Astrocyte of the hippocampus (primary cell): ENCODE results near the gene USP12.
"Not testable (repeated sequence)": the region's sequence is repeated elsewhere in the genome, so short reads cannot be mapped to it uniquely, and the experiment has no call there.

Source experiments
- DNase-seq: peaks from one replicate; pipeline ENCODE4 v3.0.0; 2011; ENCODE audit warnings: low read depth, low spot score

Gene USP12, protein sequence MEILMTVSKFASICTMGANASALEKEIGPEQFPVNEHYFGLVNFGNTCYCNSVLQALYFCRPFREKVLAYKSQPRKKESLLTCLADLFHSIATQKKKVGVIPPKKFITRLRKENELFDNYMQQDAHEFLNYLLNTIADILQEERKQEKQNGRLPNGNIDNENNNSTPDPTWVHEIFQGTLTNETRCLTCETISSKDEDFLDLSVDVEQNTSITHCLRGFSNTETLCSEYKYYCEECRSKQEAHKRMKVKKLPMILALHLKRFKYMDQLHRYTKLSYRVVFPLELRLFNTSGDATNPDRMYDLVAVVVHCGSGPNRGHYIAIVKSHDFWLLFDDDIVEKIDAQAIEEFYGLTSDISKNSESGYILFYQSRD

DNA sequence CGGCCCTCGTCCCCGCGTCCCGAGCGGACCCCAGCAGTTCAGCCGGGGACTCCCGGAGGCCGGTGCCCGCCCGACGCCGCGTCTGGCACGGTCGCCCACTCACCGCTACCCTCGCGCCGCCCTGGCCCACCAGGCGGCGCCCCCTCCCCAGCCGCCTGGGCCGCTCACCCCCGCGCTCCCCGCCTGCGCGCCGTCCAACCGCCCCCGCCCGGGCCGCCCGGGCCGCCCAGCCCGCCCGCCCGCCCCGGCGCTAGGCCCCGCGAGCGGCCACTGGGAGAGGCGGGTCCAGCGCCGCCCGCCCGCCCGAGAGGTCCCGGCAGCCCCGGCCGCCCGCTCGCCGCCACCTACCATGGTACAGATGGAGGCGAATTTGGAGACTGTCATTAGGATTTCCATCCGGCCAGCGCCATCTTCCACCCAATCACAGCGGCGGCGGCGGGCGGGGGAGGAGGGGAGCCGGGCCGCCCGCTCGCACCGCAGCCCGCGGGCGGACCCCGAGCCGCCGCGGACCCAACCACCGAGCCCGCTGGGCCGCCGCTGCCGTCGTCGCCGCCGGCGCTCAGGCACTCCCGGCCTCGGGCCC lies at the start of gene USP12:
Gene USP12 (minus strand): TSS at position 568 of the 583 bp plus-strand sequence. CDS start 172 bp downstream, at position 396.
- peak; percentile 80 for DNase-seq

- DNase-seq: no peak
These were observed 48.0 kb upstream of the USP12 start for GRCh38 chr13:27219611-27220010.

- not testable (repeated sequence) for DNase-seq
These were observed 47.2 kb upstream of the USP12 start for GRCh38 chr13:27218861-27219260.

DNA sequence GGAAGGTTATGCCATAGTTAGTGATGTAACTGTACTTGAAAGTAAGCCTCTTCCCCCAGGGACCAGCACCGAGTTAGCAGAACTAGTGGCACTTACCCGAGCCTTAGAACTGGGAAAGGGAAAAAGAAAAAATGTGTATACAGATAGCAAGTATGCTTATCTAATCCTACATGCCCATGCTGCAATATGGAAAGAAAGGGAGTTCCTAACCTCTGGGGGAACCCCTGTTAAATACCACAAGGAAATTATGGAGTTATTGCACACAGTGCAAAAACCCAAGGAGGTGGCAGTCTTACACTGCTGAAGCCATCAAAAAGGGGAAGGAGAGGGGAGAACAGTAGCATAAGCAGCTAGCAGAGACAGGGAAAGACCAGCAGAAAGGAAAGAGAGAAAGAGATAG lies 46.2 kb upstream of the USP12 start:
- not testable (repeated sequence) for DNase-seq

DNA sequence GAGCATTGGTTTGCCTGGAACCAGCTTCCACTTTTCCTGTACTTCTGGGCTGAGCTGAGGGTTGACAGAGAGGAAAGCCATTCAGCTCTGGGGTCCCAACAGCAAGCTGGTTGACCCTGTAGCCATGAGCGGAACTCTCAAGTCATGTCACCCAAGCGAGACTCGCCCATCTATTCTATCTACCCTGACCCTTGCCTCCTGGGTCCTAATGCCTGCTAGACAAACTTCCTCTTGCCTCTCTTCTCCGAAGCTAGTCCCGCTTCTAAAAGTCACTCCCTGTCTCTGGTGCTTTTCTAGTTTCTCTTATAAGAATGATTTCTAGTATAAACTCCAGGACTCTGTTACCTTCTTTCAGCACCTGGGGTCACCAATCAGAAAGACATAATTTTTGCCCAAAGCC lies 41.8 kb upstream of the USP12 start:
- DNase-seq: not testable (repeated sequence)

DNA sequence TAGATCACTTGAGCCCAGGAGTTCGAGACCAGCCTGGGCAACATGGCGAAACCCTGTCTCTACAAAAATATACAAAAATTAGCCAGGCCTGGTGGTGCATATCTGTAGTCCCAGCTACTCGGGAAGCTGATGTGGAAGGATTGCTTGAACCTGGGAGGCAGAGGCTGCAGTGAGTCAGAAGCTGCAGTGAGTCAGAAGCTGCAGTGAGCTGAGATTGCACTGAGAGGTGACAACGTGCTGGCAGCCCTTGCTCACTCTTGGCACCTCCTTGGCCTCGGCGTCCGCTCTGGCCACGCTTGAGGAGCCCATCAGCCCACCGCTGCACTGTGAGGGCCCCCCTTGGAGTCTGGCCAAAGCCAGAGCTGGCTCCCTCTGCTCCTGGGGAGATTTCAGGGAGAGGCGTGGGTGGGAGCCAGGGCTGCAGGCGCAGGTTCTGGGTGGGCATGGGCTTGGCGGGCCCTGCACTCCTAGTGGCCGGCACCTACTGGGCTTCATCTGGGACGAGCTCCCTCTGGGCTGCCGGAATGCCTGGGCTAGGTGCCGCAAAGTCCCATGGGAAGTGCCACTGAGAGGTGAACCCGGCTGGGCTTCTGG lies 40.3 kb upstream of the USP12 start:
- peak; percentile 48 for DNase-seq

- no peak for DNase-seq
These were observed 39.7 kb upstream of the USP12 start for GRCh38 chr13:27211271-27211670.

- DNase-seq: no peak
These were observed 36.9 kb upstream of the USP12 start for GRCh38 chr13:27208514-27208913.

DNA sequence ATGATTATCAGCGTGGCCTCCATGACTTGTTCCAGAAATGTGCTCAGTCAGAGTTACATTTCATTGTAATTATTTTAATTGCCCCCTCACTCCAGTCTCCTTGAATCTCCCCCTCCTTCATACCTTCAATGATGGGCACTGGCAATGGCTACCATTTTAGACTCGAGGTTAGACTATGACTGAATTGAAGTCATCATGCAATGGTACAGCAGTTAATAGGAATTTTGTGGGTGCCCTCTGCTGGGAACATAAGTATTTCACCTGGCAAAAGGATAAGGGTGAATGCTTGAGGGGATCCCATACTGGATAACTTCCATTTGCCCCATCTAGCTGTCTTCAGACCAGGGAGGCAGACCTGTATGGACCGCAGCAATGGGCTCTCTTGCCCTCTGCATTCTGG lies 32.2 kb upstream of the USP12 start:
- no peak for DNase-seq

- DNase-seq: no peak
These were observed 31.6 kb upstream of the USP12 start for GRCh38 chr13:27203186-27203585.

- DNase-seq: peak; percentile 40
These were observed 30.1 kb upstream of the USP12 start for GRCh38 chr13:27201661-27202060.

DNA sequence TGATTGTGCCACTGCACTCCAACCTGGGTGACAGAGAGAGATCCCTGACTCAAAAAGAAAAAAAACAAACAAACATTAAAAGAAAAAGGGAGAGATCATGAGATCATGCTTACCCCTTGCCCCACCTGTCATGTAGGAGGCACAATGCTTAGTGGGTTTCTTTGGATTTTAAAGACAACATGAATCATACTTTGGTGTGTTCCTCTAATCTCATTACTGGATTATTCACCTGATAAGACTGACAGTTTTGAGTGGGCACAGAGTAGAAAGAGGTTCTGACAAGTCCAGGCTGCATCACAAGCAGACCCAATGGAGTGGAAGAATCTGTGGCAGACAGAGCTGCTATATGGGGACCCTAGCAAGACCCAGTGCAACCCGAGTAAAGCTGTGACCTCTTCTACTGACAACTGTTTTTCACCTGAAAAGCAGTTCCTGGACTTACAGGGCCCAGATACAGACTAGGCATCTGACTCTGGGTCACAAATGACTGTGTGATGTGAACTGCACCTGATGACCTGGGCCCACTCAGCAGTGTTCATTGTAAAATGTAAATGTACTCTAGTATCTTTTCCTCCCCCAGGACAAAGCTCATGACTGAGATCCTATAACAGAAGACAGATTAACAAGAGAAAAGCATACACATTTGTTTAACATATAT lies 28.9 kb upstream of the USP12 start:
- DNase-seq: no peak

GRCh38 chr13:27199696-27200095 lies 28.1 kb upstream of the USP12 start:
- DNase-seq: no peak

DNA sequence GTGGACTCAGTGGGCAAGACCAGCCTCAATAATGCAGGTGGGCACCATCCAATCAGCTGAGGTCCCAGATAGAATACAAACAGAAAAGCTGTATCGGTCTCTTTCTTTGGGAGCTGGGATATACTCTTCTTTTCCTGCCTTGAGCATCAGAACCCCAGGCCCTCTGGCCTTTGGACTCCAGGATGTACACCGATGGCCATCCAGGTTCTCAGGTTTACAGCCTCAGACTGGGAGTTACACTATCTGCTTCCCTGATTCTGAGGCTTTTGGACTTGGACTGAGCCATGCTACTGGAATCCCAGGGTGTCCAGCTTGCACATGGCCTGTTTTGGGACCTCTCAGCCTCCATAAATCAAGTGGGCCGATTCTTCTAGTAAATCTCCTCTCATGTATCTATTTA lies 27.6 kb upstream of the USP12 start:
- DNase-seq: no peak

- DNase-seq: peak; percentile 92
These were observed 23.5 kb upstream of the USP12 start for GRCh38 chr13:27194895-27195764.

GRCh38 chr13:27194209-27194608 lies 22.6 kb upstream of the USP12 start:
- no peak for DNase-seq

DNA sequence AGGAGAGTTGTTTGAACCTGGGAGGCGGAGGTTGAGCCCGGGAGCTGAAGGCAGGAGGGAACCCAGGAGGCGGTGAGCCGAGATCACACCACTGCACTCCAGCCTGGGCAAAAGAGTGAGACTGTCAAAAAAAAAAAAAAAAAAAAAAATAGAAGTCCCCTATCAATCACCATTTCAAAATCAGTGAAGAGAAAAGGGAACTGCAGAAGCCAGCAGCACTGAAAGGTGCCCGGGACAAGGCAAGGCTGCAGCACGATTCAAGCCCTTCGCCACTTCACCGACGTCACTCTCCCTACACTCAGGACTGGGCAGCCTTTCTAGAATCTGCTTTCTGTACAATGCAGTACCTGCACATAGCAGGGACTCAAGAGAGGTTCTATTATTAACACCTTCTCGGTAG lies 21.9 kb upstream of the USP12 start:
- DNase-seq: no peak

DNA sequence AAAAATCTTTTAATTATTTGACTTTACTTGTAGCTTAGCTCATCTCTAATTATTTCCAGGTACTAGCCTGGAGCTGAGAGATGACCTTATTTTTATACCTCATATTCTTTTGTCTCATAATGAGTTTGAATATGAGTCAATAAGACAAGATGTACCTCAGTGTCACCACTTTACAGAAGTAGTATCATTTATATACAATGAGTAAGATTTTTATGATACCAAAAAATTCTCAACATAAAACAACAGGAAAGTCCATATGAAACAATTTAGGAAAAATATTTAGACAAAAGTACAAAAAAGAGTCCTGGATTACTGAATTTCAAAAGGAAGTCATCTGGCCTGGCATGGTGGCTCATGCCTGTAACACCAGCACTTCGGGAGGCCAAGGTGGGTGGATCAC lies 21.4 kb upstream of the USP12 start:
- no peak for DNase-seq

DNA sequence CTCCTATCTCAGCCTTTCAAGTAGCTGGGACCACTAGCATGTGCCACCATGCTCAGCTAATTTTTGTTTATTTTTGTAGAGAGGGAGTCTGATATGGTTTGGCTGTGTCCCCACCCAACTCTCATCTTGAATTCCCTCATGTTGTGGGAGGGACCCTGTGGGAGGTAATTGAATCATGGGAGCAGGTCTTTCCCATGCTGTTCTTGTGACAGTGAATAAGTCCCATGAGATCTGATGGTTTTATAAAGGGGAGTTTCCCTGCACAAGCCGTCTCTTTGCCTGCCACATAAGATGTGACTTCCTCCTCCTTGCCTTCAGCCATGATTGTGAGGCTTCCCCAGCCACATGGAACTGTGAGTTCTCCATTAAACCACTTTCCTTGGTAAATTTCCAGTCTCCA lies 20.8 kb upstream of the USP12 start:
- DNase-seq: not testable (repeated sequence)

GRCh38 chr13:27189192-27189591 lies 17.6 kb upstream of the USP12 start:
- DNase-seq: no peak

GRCh38 chr13:27188239-27188638 lies 16.6 kb upstream of the USP12 start:
- no peak for DNase-seq
